ENCODE data around the gene PTPRD.

GRCh38 chr9:9912459-9912858, 700.3 kb downstream of the PTPRD start:
- no peak for TF ChIP-seq CC2D1A (IDR thresholded peaks at IDR 0.05)
- no peak for TF ChIP-seq ZFP36 (IDR thresholded peaks at IDR 0.05; ENCODE audit: low read depth, low read length, partially characterized antibody)
- TF ChIP-seq NONO (IDR thresholded peaks at IDR 0.05; ENCODE audit: low read depth in 2 of 2, low read length in 1 of 2), result no peak
- no peak for TF ChIP-seq CEBPG (CRISPR knock-in tag; IDR thresholded peaks at IDR 0.05)
- no peak for TF ChIP-seq CEBPG (tag; conservative IDR thresholded peaks at IDR 0.05 in 1 of 2, IDR thresholded peaks at IDR 0.05 in 1 of 2)
- no peak for TF ChIP-seq RAD21 (CRISPR knock-in tag; conservative IDR thresholded peaks at IDR 0.05 in 1 of 2, IDR thresholded peaks at IDR 0.05 in 1 of 2)
- no peak for TF ChIP-seq POLR2AphosphoS5 (IDR thresholded peaks at IDR 0.05; ENCODE audit: control insufficient read depth, insufficient read depth, low read depth, low read length)
- TF ChIP-seq CBX1 (IDR thresholded peaks at IDR 0.05; ENCODE audit: low read depth), result no peak
